RWPE1 (cell line): ENCODE data around the gene CDKN1A.

Source experiments
- CTCF ChIA-PET: fragments of 350-600 bp; sonication (Branson Sonifier 250); formaldehyde crosslinking; extraction: SDS; loops from one replicate; lab custom pipeline; 2021; lab: Yijun Ruan, JAX
- POLR2A ChIA-PET: fragments of 400-600 bp; formaldehyde crosslinking; extraction: SDS; loops from one replicate; lab custom pipeline; 2020; ENCODE audit warnings: antibody characterized with exemption; ENCODE audit not compliant: low non-redundant PET; lab: Yijun Ruan, JAX
- DNase-seq: peaks from one replicate; pipeline ENCODE4 v3.0.0; 2012; ENCODE audit warnings: low spot score
- H3K27ac ChIP-seq: fragments of 450-650 bp; 2 replicates; pipeline ENCODE4 v1.5.1; 2017
- TF ChIP-seq, protein P1 (sequence below): fragments of 450-650 bp; conservative IDR thresholded peaks from 2 replicates; pipeline ENCODE4 v1.5.1; 2017; ENCODE audit warnings: low read depth, mild to moderate bottlenecking

The CDKN1A gene

DNA sequence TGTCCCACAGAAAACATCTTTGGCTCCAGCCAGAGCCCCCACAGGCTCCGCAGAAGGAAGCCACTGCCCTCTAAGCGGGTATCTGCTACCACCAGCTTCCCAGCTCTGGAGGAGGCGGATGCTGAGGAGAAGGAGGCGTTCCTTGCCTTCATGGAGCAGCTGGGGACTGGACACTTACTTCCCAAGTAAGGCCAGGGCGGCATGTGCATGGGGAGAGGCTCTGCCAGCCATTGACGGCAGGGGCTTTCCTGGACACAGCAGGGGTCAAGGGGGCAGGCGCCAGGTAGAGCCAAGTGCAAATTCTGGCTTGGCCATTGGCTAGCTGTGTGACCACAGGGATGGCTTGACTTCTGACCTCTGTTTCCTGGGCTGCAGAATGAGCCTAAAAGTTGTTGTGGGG lies 37.0 kb downstream of the CDKN1A start:
- TF ChIP-seq, protein P1, sequence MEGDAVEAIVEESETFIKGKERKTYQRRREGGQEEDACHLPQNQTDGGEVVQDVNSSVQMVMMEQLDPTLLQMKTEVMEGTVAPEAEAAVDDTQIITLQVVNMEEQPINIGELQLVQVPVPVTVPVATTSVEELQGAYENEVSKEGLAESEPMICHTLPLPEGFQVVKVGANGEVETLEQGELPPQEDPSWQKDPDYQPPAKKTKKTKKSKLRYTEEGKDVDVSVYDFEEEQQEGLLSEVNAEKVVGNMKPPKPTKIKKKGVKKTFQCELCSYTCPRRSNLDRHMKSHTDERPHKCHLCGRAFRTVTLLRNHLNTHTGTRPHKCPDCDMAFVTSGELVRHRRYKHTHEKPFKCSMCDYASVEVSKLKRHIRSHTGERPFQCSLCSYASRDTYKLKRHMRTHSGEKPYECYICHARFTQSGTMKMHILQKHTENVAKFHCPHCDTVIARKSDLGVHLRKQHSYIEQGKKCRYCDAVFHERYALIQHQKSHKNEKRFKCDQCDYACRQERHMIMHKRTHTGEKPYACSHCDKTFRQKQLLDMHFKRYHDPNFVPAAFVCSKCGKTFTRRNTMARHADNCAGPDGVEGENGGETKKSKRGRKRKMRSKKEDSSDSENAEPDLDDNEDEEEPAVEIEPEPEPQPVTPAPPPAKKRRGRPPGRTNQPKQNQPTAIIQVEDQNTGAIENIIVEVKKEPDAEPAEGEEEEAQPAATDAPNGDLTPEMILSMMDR: no peak
- H3K27ac ChIP-seq: peak overlapping the region; percentile 62
- ChIA-PET CTCF (no interaction called here), POLR2A (no interaction called here)
- no peak for DNase-seq

GRCh38 chr6:36716476-36717093 lies 38.1 kb downstream of the CDKN1A start:
- peak overlapping the region; percentile 62 for H3K27ac ChIP-seq
- DNase-seq: peak; percentile 38
- ChIA-PET POLR2A (no interaction called here), CTCF (no interaction called here)
- TF ChIP-seq, protein P1: no peak

DNA sequence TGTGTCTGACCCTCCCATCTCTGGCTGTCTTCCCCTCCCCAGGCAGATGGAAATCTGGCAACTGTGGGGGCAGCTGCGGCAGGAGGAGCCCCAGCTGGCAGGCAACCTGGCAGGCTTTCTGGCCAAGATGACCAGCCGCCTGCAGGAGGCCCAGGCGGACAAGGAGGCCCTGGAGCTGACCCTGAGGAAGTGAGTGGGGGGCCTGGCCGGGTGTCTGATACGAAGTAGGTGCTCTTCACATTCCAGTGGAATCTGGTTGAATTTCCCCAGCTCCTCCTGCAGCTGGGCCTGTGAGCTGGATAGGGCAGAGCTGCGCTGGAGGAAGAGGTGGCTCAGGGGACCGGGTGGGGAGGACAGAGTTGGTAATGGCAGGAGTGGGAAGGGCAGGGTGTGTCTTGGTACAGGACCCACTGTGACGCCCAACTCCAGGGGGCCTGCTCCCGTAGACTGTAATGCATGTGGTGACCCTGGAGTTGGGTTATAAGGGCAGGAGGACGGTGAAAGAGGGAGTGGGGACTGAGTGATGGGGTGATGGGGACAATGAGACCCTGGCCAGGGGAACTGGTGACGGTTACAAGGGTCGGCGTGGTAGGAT lies 38.8 kb downstream of the CDKN1A start:
- no peak for DNase-seq
- ChIA-PET POLR2A (no interaction called here), CTCF (interaction anchor here (0.9 kb wide), 1 partner anchor 41 kb away, joined by 4 read pairs; no protein-coding TSS in a partner anchor)
- TF ChIP-seq, protein P1: no peak
- peak overlapping the region; percentile 62 for H3K27ac ChIP-seq

GRCh38 chr6:36717871-36718540 lies 39.5 kb downstream of the CDKN1A start:
- CTCF ChIA-PET: interaction anchor here (0.9 to 2.6 kb wide), 2 partner anchors 41 to 103 kb away, joined by 4 to 8 read pairs; no protein-coding TSS in a partner anchor
- DNase-seq: no peak
- H3K27ac ChIP-seq: no peak overlapping the region
- POLR2A ChIA-PET: no interaction called here
- TF ChIP-seq, protein P1: no peak

- TF ChIP-seq, protein P1: no peak
- no peak for DNase-seq
- ChIA-PET POLR2A (no interaction called here), CTCF (interaction anchor here (0.9 to 2.6 kb wide), 2 partner anchors 40 to 104 kb away, joined by 4 to 8 read pairs; no protein-coding TSS in a partner anchor)
- H3K27ac ChIP-seq: no peak overlapping the region
Measured at GRCh38 chr6:36718560-36718959, 40.0 kb downstream of the CDKN1A start.

GRCh38 chr6:36719126-36719525 lies 40.6 kb downstream of the CDKN1A start:
- POLR2A ChIA-PET: no interaction called here
- CTCF ChIA-PET: interaction anchor here (1.4 to 2.6 kb wide), 2 partner anchors 40 to 104 kb away, joined by 4 to 8 read pairs; no protein-coding TSS in a partner anchor

More at GRCh38 chr6:36719126-36719525, 40.6 kb downstream of the CDKN1A start:
- TF ChIP-seq, protein P1: no peak
- DNase-seq: no peak
- no peak overlapping the region for H3K27ac ChIP-seq
